Pancreas (tissue), 10 donors: ENCODE data around the gene PYGO1. TPM values are rescaled to one million over a fixed set of nuclear protein-coding genes. Genes with fewer than 3 reads are reported as not detected.

Experiments used
- ATAC-seq, 4 donors: fragments of 200-7000 bp; cut with Tn5 transposase; one replicate each; pipeline versions ENCODE4 v1.8.0 to v1.9.1; 2020; ENCODE audit warnings: mild to moderate bottlenecking in 4 of 4, moderate library complexity in 4 of 4
- DNase-seq, 6 donors: peaks; one replicate each; pipeline ENCODE4 v3.0.0-alpha.2; 2020
- FAIRE-seq: peaks from 2 replicates; lab custom pipeline; 2012; peaks lifted over from hg19 to GRCh38; lab: Jason Lieb, UNC
- H3K27ac ChIP-seq, 4 donors: fragments of 200-600 bp; sonication (generic); 1 replicate in 3 of 4; 2 replicates in 1 of 4; pipeline versions ENCODE4 v1.5.0 to v1.8.0; 2020
- H3K27me3 ChIP-seq, 4 donors: fragments of 200-600 bp; one replicate each; pipeline ENCODE4 v1.8.0; 2021
- H3K36me3 ChIP-seq, 3 donors: fragments of 200-600 bp; sonication (generic) in 1 of 3; one replicate each; pipeline versions ENCODE4 v1.5.0 to v1.8.0; 2020 to 2021
- H3K4me1 ChIP-seq, 3 donors: fragments of 200-600 bp; one replicate each; pipeline ENCODE4 v1.8.0; 2021
- H3K4me3 ChIP-seq, 4 donors: fragments of 200-600 bp; sonication (generic) in 2 of 4; one replicate each; pipeline versions ENCODE4 v1.5.0 to v1.8.0; 2020 to 2021
- H3K9me3 ChIP-seq, 4 donors: fragments of 200-600 bp; one replicate each; pipeline ENCODE4 v1.8.0; 2021
- CTCF ChIP-seq, 4 donors: fragments of 200-600 bp; sonication (generic) in 3 of 4; IDR thresholded peaks; one replicate each; pipeline versions ENCODE4 v1.5.0 to v1.8.0; 2021; ENCODE audit warnings: antibody characterized with exemption in 4 of 4
- WGBS, 2 donors: extraction: QIAGEN DNeasy Blood & Tissue Kit; methylation state at CpG; one replicate each; pipeline ENCODE4 v1.1.7; 2013; 5-methylcytosine and 5-hydroxymethylcytosine counted together
- intact Hi-C, 3 donors: fragments of 100-400 bp; cut with DNase I; formaldehyde crosslinking; loops; one replicate each; pipeline versions ENCODE4 v1.11.1 to v1.14.2; 2022
- polyA plus RNA-seq, 2 donors: library from polyadenylated mRNA; stranded (reverse); fragments of 200-250 nt; gene quantifications; one replicate each; pipeline ENCODE4 v1.2.3, GENCODE V29; 2013
- total RNA-seq, 6 donors: library from RNA; stranded (reverse); fragmentation: NEBNext Ultra II Directional in 4 of 6; extraction: Animal tissue kit (Norgen Biotek cat#: 25700) in 4 of 6; gene quantifications; one replicate each; pipeline versions ENCODE4 v1.2.1 to v1.2.4, GENCODE V29; 2021 to 2023
- donor health status: healthy with polysubstance abuse.
- donor health status: DM: no; HTN: no; CAD: no; lungs with moderate emphysema.
- donor health status: DM: no; HTN: no; CAD: no.
- donor health status: control.
- donor health status: control.
- donor health status: Bipolar disorder and iron deficiency.
- donor health status: DM: yes; HTN: yes; CAD: no.
- donor health status: DM: no; HTN: no; CAD: no.
- donor health status: DM: no; HTN: no; CAD: no.
- donor health status: DM: yes; HTN: yes; CAD: no.

Gene PYGO1
- 1 to 10 TPM; 1.4 to 2.3 (median 2.2) TPM for total RNA-seq
- polyA plus RNA-seq, result under 1 TPM; 0.34 to 0.73 TPM

- Histone ChIP-seq H3K36me3 (no peaks in the 10 kb centered on the region), H3K9me3 (no peaks in the 10 kb centered on the region), H3K4me1 (no peaks in the 10 kb centered on the region), H3K27ac (peak within 1 kb of the TSS in 1 of 4 donors; percentile 60), H3K4me3 (peak within 1 kb of the TSS; percentile 53 to 65 (median 58)), H3K27me3 (no peaks in the 10 kb centered on the region)
- ATAC-seq, result peak; percentile 73 to 89 (median 88)
- TF ChIP-seq CTCF (IDR thresholded peaks at IDR 0.05), result no peak
- 0 to 1% methylated on average over 40 to 107 of the region's 107 CpGs for WGBS, 2 donors
- intact Hi-C loops, result no loop called here
- no peak for FAIRE-seq
- DNase-seq, result peak; percentile 42 to 85 (median 61)
Observed at GRCh38 chr15:55588070-55588814, at the start of gene PYGO1. TSS of gene PYGO1 (minus strand) at chr15:55588345. CDS start at chr15:55587883, 462 bp downstream.

GRCh38 chr15:55637086-55637485 is 48.9 kb upstream of the PYGO1 start:
- FAIRE-seq, result no peak
- intact Hi-C loops, result no loop called here
- Histone ChIP-seq H3K4me3 (no peak overlapping the region), H3K27me3 (no peaks in the 10 kb centered on the region), H3K36me3 (no peaks in the 10 kb centered on the region), H3K4me1 (no peaks in the 10 kb centered on the region), H3K27ac (no peak overlapping the region), H3K9me3 (no peaks in the 10 kb centered on the region)
- ATAC-seq, result no peak
- TF ChIP-seq CTCF (IDR thresholded peaks at IDR 0.05), result no peak
- no peak for DNase-seq
- 87 to 90% methylated on average over 3 of the region's 3 CpGs for WGBS, 2 donors

- ATAC-seq, result no peak
- WGBS, 2 donors, result 82 to 84% methylated on average over 1 of the region's 1 CpG
- intact Hi-C loops, result no loop called here
Observed at GRCh38 chr15:55633731-55634130, 45.6 kb upstream of the PYGO1 start.

GRCh38 chr15:55632434-55632833 is 44.3 kb upstream of the PYGO1 start:
- Histone ChIP-seq H3K9me3 (no peaks in the 10 kb centered on the region), H3K4me1 (no peaks in the 10 kb centered on the region), H3K27me3 (no peaks in the 10 kb centered on the region), H3K4me3 (no peak overlapping the region), H3K36me3 (no peaks in the 10 kb centered on the region), H3K27ac (no peak overlapping the region)
- FAIRE-seq (no peak), ATAC-seq (no peak), DNase-seq (no peak)
- no peak for TF ChIP-seq CTCF (IDR thresholded peaks at IDR 0.05)
- WGBS, 2 donors, result 76 to 90% methylated on average over 2 of the region's 2 CpGs
- intact Hi-C loops, result no loop called here

More at GRCh38 chr15:55633731-55634130, 45.6 kb upstream of the PYGO1 start:
- H3K36me3 ChIP-seq, result no peaks in the 10 kb centered on the region
- H3K4me1 ChIP-seq, result no peaks in the 10 kb centered on the region
- TF ChIP-seq CTCF (IDR thresholded peaks at IDR 0.05), result no peak
- no peak overlapping the region for H3K27ac ChIP-seq
- no peaks in the 10 kb centered on the region for H3K27me3 ChIP-seq
- H3K4me3 ChIP-seq, result no peak overlapping the region
- DNase-seq (no peak), FAIRE-seq (no peak)
- no peaks in the 10 kb centered on the region for H3K9me3 ChIP-seq

GRCh38 chr15:55630858-55631257 is 42.7 kb upstream of the PYGO1 start:
- no peaks in the 10 kb centered on the region for H3K4me1 ChIP-seq
- no peak overlapping the region for H3K4me3 ChIP-seq
- H3K27ac ChIP-seq, result no peak overlapping the region
- intact Hi-C loops, result no loop called here
- H3K27me3 ChIP-seq, result no peaks in the 10 kb centered on the region
- no peak for DNase-seq
- H3K9me3 ChIP-seq, result no peaks in the 10 kb centered on the region
- H3K36me3 ChIP-seq, result no peaks in the 10 kb centered on the region
- 73 to 77% methylated on average over 3 of the region's 3 CpGs for WGBS, 2 donors
- no peak for ATAC-seq
- TF ChIP-seq CTCF (IDR thresholded peaks at IDR 0.05), result no peak
- no peak for FAIRE-seq
